ENCODE measurements around the gene NOC4L. TPM values are rescaled to one million over a fixed set of nuclear protein-coding genes. Genes with fewer than 3 reads are reported as not detected.
A peak's percentile ranks its signal among the peaks of the same experiment; 100 is the strongest.

Gene NOC4L
- total RNA-seq, 1 donor from 2014 or later, result 36.4 TPM

DNA sequence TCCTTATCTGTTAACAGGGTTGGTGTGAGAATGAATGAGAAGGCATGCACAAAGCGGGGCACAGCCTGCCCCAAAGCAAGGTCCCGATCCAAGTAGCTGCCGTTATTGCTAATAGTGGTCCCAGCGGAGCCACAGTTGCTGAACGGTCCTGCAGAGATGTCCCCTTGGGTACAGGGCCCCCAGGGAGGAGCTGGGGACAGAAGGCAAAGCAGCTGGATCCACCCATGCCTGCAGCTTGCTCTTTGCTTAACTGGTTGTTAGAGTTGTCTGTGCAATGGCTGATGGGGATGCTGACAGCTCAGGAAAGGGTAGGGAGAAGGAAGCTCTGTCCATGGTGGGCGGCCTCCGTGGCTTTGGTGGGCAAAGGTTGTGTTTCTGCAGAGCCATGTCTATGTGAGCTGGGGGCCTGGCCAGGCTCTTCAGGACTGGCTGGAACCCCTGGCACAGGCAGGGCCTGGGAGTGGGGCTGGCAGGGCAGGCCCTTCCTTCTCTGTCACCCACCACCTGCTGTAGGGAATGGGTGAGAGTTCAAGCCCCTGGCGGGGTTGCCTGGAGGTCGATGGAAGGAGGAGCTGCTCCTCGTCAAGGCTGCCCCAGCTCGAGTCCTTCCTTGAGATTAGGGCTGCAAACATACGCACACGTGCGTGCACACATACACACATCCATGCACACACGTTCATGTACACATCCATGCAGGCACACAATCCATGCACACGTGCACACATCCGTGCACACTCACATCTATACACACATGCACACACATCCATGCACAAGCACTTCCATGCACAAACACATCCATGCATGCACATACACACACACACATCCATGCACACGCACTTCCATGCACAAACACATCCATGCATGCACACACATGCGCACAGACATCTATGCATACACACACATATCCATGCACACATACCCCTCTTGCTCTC, 35.4 kb downstream of the NOC4L start:
- H3K27ac Mint-ChIP-seq (ENCODE audit: unreplicated experiment), result peak overlapping the region; percentile 71

DNA sequence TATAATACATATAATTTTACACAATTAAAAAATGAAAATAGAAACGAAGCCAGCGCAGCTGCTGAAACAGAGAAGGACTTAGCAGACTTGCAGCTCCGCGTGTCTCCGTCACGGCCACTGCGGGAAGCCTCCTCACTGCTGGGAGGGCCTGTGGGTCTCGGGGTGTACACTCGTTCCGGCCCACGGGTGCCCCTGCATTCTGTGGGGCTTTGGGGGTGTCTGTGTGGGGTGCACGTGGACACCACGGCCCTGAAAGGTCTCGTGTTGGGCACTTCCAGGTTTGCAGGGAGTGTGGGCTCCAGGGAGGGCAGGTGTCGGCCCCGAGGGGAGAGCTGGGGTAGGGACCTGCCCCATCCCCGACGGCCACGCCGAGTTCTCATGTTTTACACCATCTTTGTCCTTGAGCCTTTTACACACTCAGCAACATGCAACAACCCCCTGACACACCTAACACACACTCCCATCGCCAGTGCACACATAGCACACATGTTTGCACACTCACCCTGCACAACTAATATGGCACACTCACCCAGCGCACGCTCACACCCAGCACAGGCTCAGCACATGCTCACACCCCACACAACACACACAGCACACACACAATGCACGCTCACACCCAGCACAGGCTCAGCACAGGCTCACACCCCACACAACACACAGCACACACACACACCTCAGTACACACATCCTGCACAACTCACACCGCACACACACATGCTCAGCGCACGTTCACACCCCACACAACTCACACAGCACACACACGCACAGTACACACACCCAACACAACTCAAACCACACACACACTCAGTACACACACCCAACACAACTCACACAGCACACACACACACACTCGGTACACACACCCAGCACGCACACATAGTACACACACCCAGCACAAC, 36.6 kb downstream of the NOC4L start:
- peaks cover 72% of the 10 kb centered on the region for H3K27me3 Mint-ChIP-seq (ENCODE audit: low read depth)
- DNase-seq (ENCODE audit: low read depth, low spot score), result no peak
- peaks cover 8% of the 10 kb centered on the region for H3K4me1 Mint-ChIP-seq
- H3K27ac Mint-ChIP-seq (ENCODE audit: unreplicated experiment), result no peak overlapping the region
- TF ChIP-seq, protein P1, sequence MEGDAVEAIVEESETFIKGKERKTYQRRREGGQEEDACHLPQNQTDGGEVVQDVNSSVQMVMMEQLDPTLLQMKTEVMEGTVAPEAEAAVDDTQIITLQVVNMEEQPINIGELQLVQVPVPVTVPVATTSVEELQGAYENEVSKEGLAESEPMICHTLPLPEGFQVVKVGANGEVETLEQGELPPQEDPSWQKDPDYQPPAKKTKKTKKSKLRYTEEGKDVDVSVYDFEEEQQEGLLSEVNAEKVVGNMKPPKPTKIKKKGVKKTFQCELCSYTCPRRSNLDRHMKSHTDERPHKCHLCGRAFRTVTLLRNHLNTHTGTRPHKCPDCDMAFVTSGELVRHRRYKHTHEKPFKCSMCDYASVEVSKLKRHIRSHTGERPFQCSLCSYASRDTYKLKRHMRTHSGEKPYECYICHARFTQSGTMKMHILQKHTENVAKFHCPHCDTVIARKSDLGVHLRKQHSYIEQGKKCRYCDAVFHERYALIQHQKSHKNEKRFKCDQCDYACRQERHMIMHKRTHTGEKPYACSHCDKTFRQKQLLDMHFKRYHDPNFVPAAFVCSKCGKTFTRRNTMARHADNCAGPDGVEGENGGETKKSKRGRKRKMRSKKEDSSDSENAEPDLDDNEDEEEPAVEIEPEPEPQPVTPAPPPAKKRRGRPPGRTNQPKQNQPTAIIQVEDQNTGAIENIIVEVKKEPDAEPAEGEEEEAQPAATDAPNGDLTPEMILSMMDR (conservative IDR thresholded peaks at IDR 0.05), result no peak
- H3K9me3 Mint-ChIP-seq, result no peaks in the 10 kb centered on the region
- no peak overlapping the region for H3K4me3 Mint-ChIP-seq
- no peaks in the 10 kb centered on the region for H3K36me3 Mint-ChIP-seq (ENCODE audit: low read depth)

More for the DNA sequence above, 35.4 kb downstream of the NOC4L start:
- Mint-ChIP-seq H3K27me3 (ENCODE audit: low read depth) (peaks cover 62% of the 10 kb centered on the region), H3K4me3 (no peak overlapping the region), H3K4me1 (peaks cover 8% of the 10 kb centered on the region), H3K9me3 (no peaks in the 10 kb centered on the region), H3K36me3 (ENCODE audit: low read depth) (no peaks in the 10 kb centered on the region)
- TF ChIP-seq, protein P1 (conservative IDR thresholded peaks at IDR 0.05), result no peak
- no peak for DNase-seq (ENCODE audit: low read depth, low spot score)

DNA sequence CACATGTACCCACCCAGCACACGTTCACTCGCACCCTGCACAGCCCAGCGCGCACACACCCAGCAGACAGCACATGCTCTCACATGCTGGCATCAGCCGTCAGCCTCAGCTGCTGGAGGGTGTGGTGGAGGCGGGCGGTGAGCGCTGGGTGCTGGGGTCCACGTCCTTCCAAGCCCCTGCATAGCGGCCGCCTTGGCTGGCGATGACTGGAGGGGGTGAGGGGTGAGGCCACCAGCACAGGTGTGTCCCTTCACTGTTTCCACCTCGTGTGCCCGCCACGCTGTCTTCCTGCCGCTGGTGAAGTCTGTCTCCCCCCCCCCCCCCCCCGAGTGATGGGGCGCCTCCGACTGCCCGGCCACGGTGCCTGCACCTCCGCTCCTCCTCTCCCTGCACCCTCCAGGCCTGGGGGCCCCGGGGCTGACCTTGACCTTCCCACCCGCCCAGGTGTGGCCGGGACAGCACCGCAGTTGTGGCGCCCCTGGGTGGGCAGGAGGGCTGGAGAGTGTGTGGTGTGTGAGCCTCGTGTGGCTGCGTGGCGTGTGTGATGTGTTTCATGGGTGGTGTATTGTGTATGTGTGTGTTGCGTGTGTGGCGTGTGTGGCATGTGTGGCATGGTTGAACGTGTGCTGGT, 37.4 kb downstream of the NOC4L start:
- DNase-seq (ENCODE audit: low read depth, low spot score), result no peak

DNA sequence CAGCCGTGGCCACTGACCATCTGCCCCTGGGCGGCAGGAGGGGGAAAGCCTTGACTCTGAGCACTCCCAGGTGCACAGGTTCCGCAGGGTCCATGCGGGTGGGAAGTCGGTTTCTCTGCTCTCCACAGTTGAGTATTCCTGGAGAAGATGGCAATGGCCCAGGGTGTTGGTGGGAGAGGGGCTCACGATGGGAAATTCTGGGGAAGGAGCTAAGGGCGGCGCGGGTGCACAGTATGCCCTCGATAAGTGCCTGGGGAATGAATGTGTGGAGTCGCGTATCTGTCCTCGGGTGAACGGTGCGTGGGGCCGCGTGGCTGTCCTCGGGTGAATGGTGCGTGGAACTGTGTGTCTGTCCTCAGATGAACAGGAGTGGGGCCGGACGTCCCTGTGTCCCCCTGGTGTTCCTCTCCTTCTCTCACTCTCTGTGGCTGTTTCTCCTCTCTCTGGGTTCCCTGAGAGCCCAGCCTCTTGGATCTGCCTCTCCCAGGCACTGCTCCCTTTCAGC, 38.0 kb downstream of the NOC4L start:
- Mint-ChIP-seq H3K9me3 (no peaks in the 10 kb centered on the region), H3K27ac (ENCODE audit: unreplicated experiment) (no peak overlapping the region), H3K36me3 (ENCODE audit: low read depth) (no peaks in the 10 kb centered on the region), H3K27me3 (ENCODE audit: low read depth) (peaks cover 80% of the 10 kb centered on the region), H3K4me3 (no peak overlapping the region), H3K4me1 (peaks cover 8% of the 10 kb centered on the region)
- TF ChIP-seq, protein P1 (conservative IDR thresholded peaks at IDR 0.05), result no peak
- no peak for DNase-seq (ENCODE audit: low read depth, low spot score)

More for the DNA sequence above, 37.4 kb downstream of the NOC4L start:
- H3K4me3 Mint-ChIP-seq, result no peak overlapping the region
- no peaks in the 10 kb centered on the region for H3K9me3 Mint-ChIP-seq
- no peak overlapping the region for H3K27ac Mint-ChIP-seq (ENCODE audit: unreplicated experiment)
- TF ChIP-seq, protein P1 (conservative IDR thresholded peaks at IDR 0.05), result no peak
- H3K36me3 Mint-ChIP-seq (ENCODE audit: low read depth), result no peaks in the 10 kb centered on the region
- peaks cover 8% of the 10 kb centered on the region for H3K4me1 Mint-ChIP-seq
- H3K27me3 Mint-ChIP-seq (ENCODE audit: low read depth), result peaks cover 80% of the 10 kb centered on the region

Data from neural crest cell (in vitro differentiated cells).